Activated CD8-positive, alpha-beta T cell treated with anti-CD3 and anti-CD28 coated beads, Interleukin-2, amount 10 ng/mL, durations not matched to agents 7 days and 5 days (primary cell): ENCODE data around the gene THNSL1. TPM values are rescaled to one million over a fixed set of nuclear protein-coding genes. Genes with fewer than 3 reads are reported as not detected.

Experiments used
- ATAC-seq: fragments of 150-1000 bp; cut with Tn5 transposase; one replicate; pipeline ENCODE4 v1.10.0; 2021; ENCODE audit warnings: moderate library complexity
- CTCF ChIA-PET: fragments of 350-600 bp; sonication (Branson Sonifier 250); formaldehyde crosslinking; loops from one replicate; lab custom pipeline; 2021; ENCODE audit warnings: antibody characterized with exemption; lab: Charles Lee
- POLR2A ChIA-PET: fragments of 350-600 bp; sonication (Branson Sonifier 250); formaldehyde crosslinking; loops from one replicate; lab custom pipeline; 2021; ENCODE audit warnings: antibody characterized with exemption; lab: Charles Lee
- DNase-seq: peaks from one replicate; pipeline ENCODE4 v3.0.0-alpha.2; 2020
- H3K27ac Mint-ChIP-seq: one replicate; pipeline ENCODE4 v1.8.0; 2021; ENCODE audit warnings: mild to moderate bottlenecking, mixed read lengths
- H3K27me3 Mint-ChIP-seq: one replicate; pipeline ENCODE4 v1.8.0; 2021; ENCODE audit warnings: low read depth, mixed read lengths
- H3K36me3 Mint-ChIP-seq: one replicate; pipeline ENCODE4 v1.8.0; 2021; ENCODE audit warnings: low read depth, mixed read lengths
- H3K4me1 Mint-ChIP-seq: one replicate; pipeline ENCODE4 v1.8.0; 2021; ENCODE audit warnings: low read depth, mixed read lengths
- H3K4me3 Mint-ChIP-seq: one replicate; pipeline ENCODE4 v1.8.0; 2021; ENCODE audit warnings: mild to moderate bottlenecking, mixed read lengths
- H3K9me3 Mint-ChIP-seq: one replicate; pipeline ENCODE4 v1.8.0; 2022; ENCODE audit warnings: mixed read lengths; ENCODE audit not compliant: insufficient read depth
- total RNA-seq, 2 experiments: library from RNA; stranded (reverse); gene quantifications; one replicate each; pipeline ENCODE4 v1.2.3, GENCODE V29; 2021

Gene THNSL1
- total RNA-seq, 2 experiments from 2014 or later, result 3.8 to 4.2 TPM

DNA sequence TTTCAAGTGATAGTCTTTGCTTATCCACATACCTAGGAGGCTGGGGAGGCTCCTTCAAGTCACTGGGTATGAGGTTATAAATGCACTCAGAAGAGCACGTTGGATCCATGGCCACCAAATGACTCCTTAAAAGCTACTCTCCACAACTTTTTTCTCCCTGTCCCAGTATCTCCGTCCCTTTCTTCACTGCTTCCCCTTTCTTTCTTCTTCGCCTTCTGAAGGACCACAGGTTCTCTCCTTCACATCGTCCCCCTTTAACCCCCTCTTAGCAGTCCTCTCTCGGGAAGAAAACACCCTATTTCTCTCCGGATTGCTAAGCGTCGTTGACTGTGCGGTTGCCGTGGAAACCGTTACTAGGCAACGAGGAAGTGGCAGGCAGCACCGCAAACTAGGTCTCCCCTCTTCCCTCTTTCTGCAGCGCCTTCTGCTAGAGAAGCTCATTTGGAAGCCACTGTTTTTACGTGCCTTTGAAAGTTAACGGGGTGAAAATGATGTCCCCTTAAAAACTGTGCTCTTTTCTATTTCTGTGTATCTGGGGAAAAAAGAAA, 510 bp upstream of the THNSL1 start, which contains the start of gene ENKUR:
ENKUR (minus strand) TSS at position 331 of the 548 bp plus-strand sequence; CDS start at position 109, 222 bp downstream.
- Mint-ChIP-seq H3K27me3 (no peaks in the 10 kb centered on the region), H3K4me1 (peaks cover 20% of the 10 kb centered on the region), H3K9me3 (peaks cover 8% of the 10 kb centered on the region), H3K27ac (peak within 1 kb of the TSS; percentile 93), H3K36me3 (no peaks in the 10 kb centered on the region), H3K4me3 (peak within 1 kb of the TSS; percentile 91)
- peak; percentile 52 for ATAC-seq
- POLR2A ChIA-PET, result interaction anchor here (0.6 to 1.4 kb wide), 3 partner anchors 130 to 293 kb away, joined by 3 to 8 read pairs (median 3); no protein-coding TSS in a partner anchor
- peak; percentile 95 for DNase-seq
- CTCF ChIA-PET, result interaction anchor here (1.0 kb wide), 1 partner anchor 398 kb away, joined by 3 read pairs; no protein-coding TSS in a partner anchor

- H3K4me1 Mint-ChIP-seq, result peaks cover 20% of the 10 kb centered on the region
- peak overlapping the region; percentile 91 for H3K4me3 Mint-ChIP-seq
- POLR2A ChIA-PET, result interaction anchor here (1.4 kb wide), 1 partner anchor 294 kb away, joined by 8 read pairs; no protein-coding TSS in a partner anchor
- ATAC-seq (no peak), DNase-seq (no peak)
- CTCF ChIA-PET, result no interaction called here
- H3K9me3 Mint-ChIP-seq, result peaks cover 8% of the 10 kb centered on the region
- no peaks in the 10 kb centered on the region for H3K36me3 Mint-ChIP-seq
- no peaks in the 10 kb centered on the region for H3K27me3 Mint-ChIP-seq
- peak overlapping the region; percentile 93 for H3K27ac Mint-ChIP-seq
Measured at GRCh38 chr10:25017154-25017590, 760 bp downstream of the THNSL1 start.

DNA sequence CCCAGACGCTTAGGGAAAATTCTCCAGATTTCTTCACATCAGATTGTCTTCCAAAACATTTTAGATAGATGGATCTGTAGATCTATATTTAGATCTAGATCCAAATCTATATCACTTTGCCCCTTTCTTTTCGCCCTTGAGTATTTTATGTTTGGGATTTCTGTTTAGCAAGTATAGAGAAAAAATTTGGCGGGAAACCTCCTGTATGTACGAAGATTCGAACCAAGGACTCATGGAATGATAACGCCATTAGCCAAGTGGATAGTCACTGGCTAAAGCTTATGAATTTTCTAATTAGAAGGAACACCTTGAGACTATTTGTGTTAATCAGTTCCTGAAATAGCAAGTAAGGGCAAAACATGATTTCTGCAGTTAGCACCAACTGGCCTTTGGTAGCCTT, 1.2 kb downstream of the THNSL1 start:
- Mint-ChIP-seq H3K9me3 (peaks cover 5% of the 10 kb centered on the region), H3K4me3 (peak overlapping the region; percentile 91), H3K36me3 (no peaks in the 10 kb centered on the region), H3K27ac (peak overlapping the region; percentile 17), H3K4me1 (peaks cover 20% of the 10 kb centered on the region), H3K27me3 (no peaks in the 10 kb centered on the region)
- ChIA-PET CTCF (no interaction called here), POLR2A (no interaction called here)
- ATAC-seq (no peak), DNase-seq (no peak)

DNA sequence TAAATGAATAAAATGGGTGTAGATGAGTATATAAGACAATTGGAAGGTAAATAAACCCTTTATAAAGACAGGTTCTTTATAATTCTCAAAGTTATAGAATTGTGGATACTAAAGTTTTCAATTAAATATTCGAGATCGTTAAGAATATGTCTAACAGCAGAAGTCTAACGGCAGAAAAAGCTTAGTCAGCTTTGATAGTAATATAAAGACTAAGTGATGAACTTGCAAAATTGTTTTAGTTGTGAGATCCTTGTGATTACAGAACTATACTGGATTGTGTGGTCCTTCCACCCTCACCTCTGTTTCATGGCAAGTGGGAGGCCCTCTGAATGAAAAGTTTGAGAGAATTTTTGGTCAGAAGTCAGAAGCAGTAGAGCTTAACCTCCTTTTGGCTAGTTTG, 2.3 kb downstream of the THNSL1 start:
- ATAC-seq, result no peak
- H3K36me3 Mint-ChIP-seq, result no peaks in the 10 kb centered on the region
- CTCF ChIA-PET, result no interaction called here
- H3K27ac Mint-ChIP-seq, result no peak overlapping the region
- H3K27me3 Mint-ChIP-seq, result no peaks in the 10 kb centered on the region
- POLR2A ChIA-PET, result no interaction called here
- no peak overlapping the region for H3K4me3 Mint-ChIP-seq
- no peak for DNase-seq
- H3K4me1 Mint-ChIP-seq, result peaks cover 20% of the 10 kb centered on the region
- no peaks in the 10 kb centered on the region for H3K9me3 Mint-ChIP-seq

DNA sequence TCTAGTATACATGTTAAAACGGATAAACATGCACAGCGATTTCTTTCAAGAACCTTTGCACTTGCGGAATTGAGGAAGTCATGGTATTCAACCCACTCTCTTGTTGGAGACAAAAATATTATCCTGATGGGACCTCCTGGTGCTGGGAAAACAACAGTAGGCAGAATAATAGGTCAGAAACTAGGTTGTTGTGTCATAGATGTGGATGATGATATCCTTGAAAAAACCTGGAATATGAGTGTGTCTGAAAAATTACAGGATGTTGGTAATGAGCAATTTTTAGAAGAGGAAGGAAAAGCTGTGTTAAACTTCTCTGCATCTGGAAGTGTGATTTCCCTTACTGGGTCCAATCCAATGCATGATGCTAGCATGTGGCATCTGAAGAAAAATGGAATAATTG, 6.9 kb downstream of the THNSL1 start:
- Mint-ChIP-seq H3K27ac (no peak overlapping the region), H3K4me1 (peaks cover under 1% of the 10 kb centered on the region)
- CTCF ChIA-PET, result no interaction called here

GRCh38 chr10:25024528-25024927, 8.1 kb downstream of the THNSL1 start:
- Mint-ChIP-seq H3K27ac (no peak overlapping the region), H3K4me3 (no peak overlapping the region), H3K36me3 (no peaks in the 10 kb centered on the region), H3K27me3 (no peaks in the 10 kb centered on the region), H3K9me3 (no peaks in the 10 kb centered on the region), H3K4me1 (no peaks in the 10 kb centered on the region)
- ChIA-PET POLR2A (no interaction called here), CTCF (interaction anchor here (1.0 to 1.2 kb wide), 2 partner anchors 57 to 382 kb away, joined by 3 to 5 read pairs; no protein-coding TSS in a partner anchor)
- ATAC-seq (no peak), DNase-seq (no peak)

More for the DNA sequence above, 6.9 kb downstream of the THNSL1 start:
- no peaks in the 10 kb centered on the region for H3K9me3 Mint-ChIP-seq
- no peak overlapping the region for H3K4me3 Mint-ChIP-seq
- POLR2A ChIA-PET, result no interaction called here
- H3K36me3 Mint-ChIP-seq, result no peaks in the 10 kb centered on the region
- ATAC-seq (no peak), DNase-seq (no peak)
- no peaks in the 10 kb centered on the region for H3K27me3 Mint-ChIP-seq

DNA sequence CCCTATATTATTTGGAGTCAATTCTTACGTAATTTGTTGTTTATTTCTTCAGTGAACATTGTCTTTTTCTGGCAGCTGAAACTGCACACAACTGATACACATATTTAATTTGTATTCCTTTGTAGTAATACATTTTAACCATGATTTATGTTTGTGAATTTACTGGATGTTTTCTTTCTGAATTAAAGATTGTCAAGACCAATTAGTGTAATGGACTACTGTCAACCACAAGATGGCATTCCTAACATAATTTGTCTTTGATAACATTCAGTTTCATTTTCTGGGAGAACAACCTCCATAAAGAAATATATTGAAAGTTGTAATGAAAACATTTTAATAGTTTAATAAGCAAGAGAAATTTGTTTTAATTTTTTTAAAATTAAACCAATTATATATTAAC, 10.1 kb downstream of the THNSL1 start:
- Mint-ChIP-seq H3K4me3 (no peak overlapping the region), H3K4me1 (no peaks in the 10 kb centered on the region), H3K36me3 (peaks cover 3% of the 10 kb centered on the region), H3K27me3 (no peaks in the 10 kb centered on the region), H3K27ac (no peak overlapping the region), H3K9me3 (no peaks in the 10 kb centered on the region)
- DNase-seq, result no peak
- ChIA-PET POLR2A (no interaction called here), CTCF (no interaction called here)
- ATAC-seq, result no peak

DNA sequence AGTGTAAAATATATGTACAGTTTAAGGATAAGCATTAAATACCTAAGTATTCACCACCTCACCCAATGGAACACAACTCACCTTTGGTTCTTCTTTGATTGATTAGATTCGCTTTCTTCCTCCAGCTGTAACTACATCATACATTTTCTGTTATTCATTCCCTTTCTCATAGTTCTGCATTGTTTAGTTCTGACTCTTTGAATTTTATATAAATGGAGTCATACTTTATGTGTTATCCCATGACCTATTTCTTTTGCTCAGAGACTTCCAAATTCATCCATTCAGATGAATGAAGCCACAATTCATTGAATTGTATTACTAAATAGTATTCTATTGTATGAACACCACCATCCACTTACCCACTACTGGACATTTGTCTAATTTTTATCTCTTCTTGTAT, 12.3 kb downstream of the THNSL1 start:
- no peak for ATAC-seq
- Mint-ChIP-seq H3K9me3 (no peaks in the 10 kb centered on the region), H3K27ac (no peak overlapping the region), H3K4me1 (no peaks in the 10 kb centered on the region), H3K27me3 (no peaks in the 10 kb centered on the region), H3K36me3 (peaks cover 3% of the 10 kb centered on the region), H3K4me3 (no peak overlapping the region)
- ChIA-PET POLR2A (no interaction called here), CTCF (no interaction called here)
- no peak for DNase-seq

- DNase-seq (no peak), ATAC-seq (no peak)
- ChIA-PET POLR2A (no interaction called here), CTCF (no interaction called here)
- Mint-ChIP-seq H3K4me3 (no peak overlapping the region), H3K27ac (no peak overlapping the region), H3K36me3 (peaks cover 3% of the 10 kb centered on the region), H3K4me1 (no peaks in the 10 kb centered on the region), H3K27me3 (no peaks in the 10 kb centered on the region), H3K9me3 (no peaks in the 10 kb centered on the region)
Measured at GRCh38 chr10:25029519-25029918, 13.1 kb downstream of the THNSL1 start.

DNA sequence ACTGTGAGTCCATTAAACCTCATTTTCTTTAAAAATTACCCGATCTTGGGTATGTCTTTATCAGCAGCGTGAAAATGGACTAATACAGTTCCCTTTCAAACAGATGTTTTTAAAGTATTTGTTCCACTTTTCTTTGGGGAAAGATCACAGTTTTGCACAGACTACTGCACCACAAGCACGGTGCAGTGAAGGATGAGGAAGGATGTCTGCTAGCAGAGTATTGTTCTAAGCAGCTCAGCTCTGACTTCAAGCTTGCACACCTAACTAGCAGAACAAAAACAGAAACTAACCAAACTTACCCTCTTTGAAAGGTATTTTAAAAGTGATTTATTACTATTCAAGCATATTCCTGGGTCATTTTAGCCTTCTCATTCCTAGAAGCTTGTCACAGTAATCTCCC, 20.0 kb downstream of the THNSL1 start:
- ChIA-PET POLR2A (interaction anchor here (0.6 kb wide), 1 partner anchor 191 kb away, joined by 4 read pairs; no protein-coding TSS in a partner anchor), CTCF (interaction anchor here (0.8 to 1.2 kb wide), 2 partner anchors 9 to 419 kb away, joined by 3 to 4 read pairs; no protein-coding TSS in a partner anchor)
- Mint-ChIP-seq H3K4me3 (no peak overlapping the region), H3K27me3 (peaks cover 17% of the 10 kb centered on the region), H3K4me1 (no peaks in the 10 kb centered on the region), H3K36me3 (no peaks in the 10 kb centered on the region), H3K9me3 (no peaks in the 10 kb centered on the region), H3K27ac (no peak overlapping the region)
- DNase-seq, result no peak
- ATAC-seq, result no peak

- no peaks in the 10 kb centered on the region for H3K9me3 Mint-ChIP-seq
- no peaks in the 10 kb centered on the region for H3K4me1 Mint-ChIP-seq
- CTCF ChIA-PET, result interaction anchor here (0.5 kb wide), 1 partner anchor 132 kb away, joined by 3 read pairs; no protein-coding TSS in a partner anchor
- DNase-seq (no peak), ATAC-seq (no peak)
- POLR2A ChIA-PET, result no interaction called here
- no peaks in the 10 kb centered on the region for H3K36me3 Mint-ChIP-seq
- H3K27me3 Mint-ChIP-seq, result peaks cover 20% of the 10 kb centered on the region
- H3K27ac Mint-ChIP-seq, result no peak overlapping the region
- no peak overlapping the region for H3K4me3 Mint-ChIP-seq
Measured at GRCh38 chr10:25038325-25038724, 21.9 kb downstream of the THNSL1 start.

DNA sequence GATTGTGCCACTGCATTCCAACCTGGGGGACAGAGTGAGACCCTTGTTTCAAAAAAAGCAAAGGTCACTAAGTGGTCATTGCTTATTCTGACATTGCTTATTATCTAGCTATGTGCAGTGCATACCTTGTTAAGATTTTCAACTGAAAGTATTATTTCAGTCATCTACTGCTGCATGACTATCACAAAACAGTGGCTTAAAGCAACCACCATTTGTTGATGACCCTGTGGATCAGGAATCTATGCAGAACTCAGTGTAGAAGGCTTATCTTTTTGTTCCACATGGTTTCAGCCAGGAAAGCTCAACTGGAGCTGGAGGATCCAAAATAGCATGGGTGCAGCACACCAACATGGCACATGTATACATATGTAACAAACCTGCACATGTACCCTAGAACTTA, 23.1 kb downstream of the THNSL1 start:
- no peaks in the 10 kb centered on the region for H3K4me1 Mint-ChIP-seq
- peaks cover 21% of the 10 kb centered on the region for H3K27me3 Mint-ChIP-seq
- ATAC-seq (no peak), DNase-seq (no peak)
- H3K36me3 Mint-ChIP-seq, result no peaks in the 10 kb centered on the region
- H3K4me3 Mint-ChIP-seq, result no peak overlapping the region
- H3K27ac Mint-ChIP-seq, result no peak overlapping the region
- ChIA-PET POLR2A (no interaction called here), CTCF (no interaction called here)
- no peaks in the 10 kb centered on the region for H3K9me3 Mint-ChIP-seq
